ENCODE results near the gene SAP30BP. TPM values are rescaled to one million over a fixed set of nuclear protein-coding genes. Genes with fewer than 3 reads are reported as not detected.

The SAP30BP gene
- total RNA-seq, 1 experiment from 2014 or later = 89.7 TPM

- H3K18ac ChIP-seq (ENCODE audit: insufficient read length, low read depth, low read length) = no peak overlapping the region
- H3K9me3 ChIP-seq (ENCODE audit: control insufficient read depth, low read depth, low read length) = no peaks in the 10 kb centered on the region
- H2BK5ac ChIP-seq (ENCODE audit: insufficient read length, low read length) = no peak overlapping the region
- WGBS (ENCODE audit: extremely low coverage, insufficient read length, low lambda C conversion rate) = no CpG with 5 or more reads among the region's 14 CpGs
- no peak overlapping the region for H3K27ac ChIP-seq (ENCODE audit: insufficient read length, low read depth, low read length)
- no peaks in the 10 kb centered on the region for H4K20me1 ChIP-seq (ENCODE audit: control insufficient read depth, insufficient read depth, insufficient read length)
- no peak overlapping the region for H4K5ac ChIP-seq (ENCODE audit: insufficient read length, low read depth, low read length)
- no peak overlapping the region for H2AFZ ChIP-seq (ENCODE audit: low read length)
- no peak overlapping the region for H3K4ac ChIP-seq (ENCODE audit: low read depth, low read length)
- TF ChIP-seq CTCF (conservative IDR thresholded peaks at IDR 0.05) = peak; percentile 17; the same call in 1 of the 3 replicates
- H2BK120ac ChIP-seq (ENCODE audit: low read depth, low read length, poor library complexity, severe bottlenecking) = no peak overlapping the region
- no peaks in the 10 kb centered on the region for H3K23me2 ChIP-seq (ENCODE audit: insufficient read length, low read depth, low read length, poor library complexity, severe bottlenecking)
- peaks cover 31 to 36% of the 10 kb centered on the region in 2 experiments for H3K4me1 Mint-ChIP-seq
- no peak overlapping the region for H4K91ac ChIP-seq (ENCODE audit: insufficient read length, low read depth, low read length)
- H3K4me1 ChIP-seq (ENCODE audit: insufficient read depth, low read length) = no peaks in the 10 kb centered on the region
- no peak for DNase-seq
- no peak overlapping the region for H2BK20ac ChIP-seq (ENCODE audit: low read depth, low read length, poor library complexity, severe bottlenecking)
- H3K9me3 Mint-ChIP-seq = no peaks in the 10 kb centered on the region
- H3K79me2 ChIP-seq (ENCODE audit: insufficient read depth, low read length) = no peaks in the 10 kb centered on the region
- H3K27me3 Mint-ChIP-seq (ENCODE audit: low read depth) = no peaks in the 10 kb centered on the region
- no peak overlapping the region for H3K23ac ChIP-seq (ENCODE audit: insufficient read length, low read depth, low read length)
- no peak overlapping the region for H2BK15ac ChIP-seq (ENCODE audit: low read depth, low read length)
- no peak overlapping the region; the same call in 1 of the 2 replicates for H3K14ac ChIP-seq (ENCODE audit: insufficient read depth, low read length)
- no peak overlapping the region for H3K9ac ChIP-seq (ENCODE audit: extremely low read depth, insufficient read length, low read length)
- H3K4me2 ChIP-seq (ENCODE audit: insufficient read depth, insufficient read length, low read length) = no peak overlapping the region
- no peaks in the 10 kb centered on the region for H3K79me1 ChIP-seq (ENCODE audit: insufficient read depth, low read depth, low read length, poor library complexity, severe bottlenecking)
- H2BK12ac ChIP-seq (ENCODE audit: insufficient read length, low read depth, low read length) = no peak overlapping the region
- H3K36me3 Mint-ChIP-seq (ENCODE audit: insufficient read depth in 1 of 3, low read depth in 3 of 3) = peaks cover 11 to 42% (median 25%) of the 10 kb centered on the region in 3 experiments
- H3K4me3 Mint-ChIP-seq = peak overlapping the region in 1 of 2 experiments; percentile 25; a peak in 1 of 5 replicates
- no peak overlapping the region for H3T11ph ChIP-seq (ENCODE audit: low read length)
- H4K8ac ChIP-seq (replicated peaks; ENCODE audit: insufficient read length, low read depth, low read length) = no peak overlapping the region
- no peak overlapping the region for H2AK5ac ChIP-seq (ENCODE audit: insufficient read length, low read length)
- H3K27me3 ChIP-seq (ENCODE audit: insufficient read depth, low read length) = no peaks in the 10 kb centered on the region
- no peak overlapping the region for H3K56ac ChIP-seq (ENCODE audit: insufficient read length, low read depth, low read length)
- peak overlapping the region in 2 of 3 experiments; percentile 96 to 97; a peak in 4 of 7 replicates for H3K27ac Mint-ChIP-seq
Measured at GRCh38 chr17:75694536-75694935, 27.4 kb downstream of the SAP30BP start.

Data from H9 (cell line).